Neuron (in vitro differentiated cells): ENCODE data around the gene NELL1.
"Not testable (repeated sequence)": the region's sequence is repeated elsewhere in the genome, so short reads cannot be mapped to it uniquely, and the experiment has no call there.

ENCODE experiments used
- H2AFZ ChIP-seq: one replicate; pipeline ENCODE4 v1.6.1; 2013; ENCODE audit warnings: low read depth, mild to moderate bottlenecking, inconsistent platforms, low read length, moderate library complexity
- H3K27me3 ChIP-seq: one replicate; pipeline ENCODE4 v1.6.1; 2013; ENCODE audit warnings: low read length; ENCODE audit not compliant: insufficient read depth
- H3K36me3 ChIP-seq: one replicate; pipeline ENCODE4 v1.6.1; 2013; ENCODE audit warnings: low read length; ENCODE audit not compliant: insufficient read depth
- H3K4me1 ChIP-seq: one replicate; pipeline ENCODE4 v1.6.1; 2013; ENCODE audit warnings: low read length; ENCODE audit not compliant: insufficient read depth
- H3K4me3 ChIP-seq: 2 replicates; pipeline ENCODE4 v1.5.1; 2013; ENCODE audit warnings: mild to moderate bottlenecking, low read length, moderate library complexity
- H3K9me3 ChIP-seq: one replicate; pipeline ENCODE4 v1.6.1; 2013; ENCODE audit warnings: low read length

The NELL1 gene

DNA sequence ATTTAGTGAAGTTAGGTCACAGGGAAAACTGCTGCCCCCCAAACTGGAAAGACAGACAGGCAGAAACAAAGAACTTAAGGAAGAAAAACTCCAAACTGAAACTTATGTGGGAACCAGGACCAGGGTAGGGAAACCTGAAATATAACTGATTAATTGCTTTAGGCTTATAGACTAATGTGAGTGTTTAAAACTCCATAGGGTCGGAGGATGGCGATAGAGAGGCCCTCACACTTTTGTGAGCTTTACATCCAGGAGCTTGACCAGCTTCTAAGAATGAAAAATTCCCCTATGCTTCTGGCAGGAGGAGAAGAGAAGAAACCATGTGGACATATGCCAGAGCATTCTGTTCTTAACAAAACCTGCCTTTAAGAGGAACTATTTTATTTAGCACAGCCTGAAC is 598.6 kb downstream of the NELL1 start:
- Histone ChIP-seq H3K4me3 (no peak overlapping the region), H2AFZ (no peak overlapping the region)

DNA sequence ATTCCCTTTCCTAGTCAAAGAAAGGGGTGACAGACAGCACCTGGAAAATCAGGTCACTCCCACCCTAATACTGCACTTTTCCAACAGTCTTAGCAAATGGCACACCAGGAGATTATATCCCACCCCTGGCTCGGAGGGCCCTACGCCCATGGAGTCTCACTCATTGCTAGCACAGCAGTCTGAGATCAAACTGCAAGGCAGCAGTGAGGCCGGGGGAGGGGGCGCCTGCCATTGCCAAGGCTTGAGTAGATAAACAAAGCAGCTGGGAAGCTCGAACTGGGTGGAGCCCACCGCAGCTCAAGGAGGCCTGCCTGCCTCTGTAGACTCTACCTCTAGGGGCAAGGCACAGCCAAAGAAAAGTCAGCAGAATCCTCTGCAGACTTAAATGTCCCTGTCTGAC is 602.8 kb downstream of the NELL1 start:
- H3K4me1 ChIP-seq, H3K27me3 ChIP-seq, H3K36me3 ChIP-seq, H3K9me3 ChIP-seq, H3K4me3 ChIP-seq, H2AFZ ChIP-seq: not testable (repeated sequence)

More for the DNA sequence above, 598.6 kb downstream of the NELL1 start:
- Histone ChIP-seq H3K4me1 (no peaks in the 10 kb centered on the region), H3K9me3 (no peaks in the 10 kb centered on the region), H3K27me3 (no peaks in the 10 kb centered on the region), H3K36me3 (no peaks in the 10 kb centered on the region)

DNA sequence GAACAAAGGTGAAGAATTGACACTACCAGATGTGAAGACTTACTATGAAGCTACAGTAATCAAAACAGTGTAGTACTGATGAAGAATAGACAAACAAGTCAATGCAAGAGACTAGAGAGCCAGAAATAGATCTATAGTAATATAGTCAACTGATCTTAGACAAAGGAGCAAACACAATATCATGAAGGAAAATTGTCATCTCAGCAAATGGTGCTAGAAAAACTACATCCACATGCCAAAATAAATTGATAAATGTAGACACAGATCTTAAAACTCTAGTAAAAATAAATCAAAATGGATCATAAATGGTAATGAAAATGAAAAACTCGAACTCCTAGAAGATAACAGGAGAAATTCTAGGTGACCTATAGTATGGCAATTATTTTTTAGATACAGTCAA is 609.5 kb downstream of the NELL1 start:
- no peaks in the 10 kb centered on the region for H3K27me3 ChIP-seq
- H3K4me3 ChIP-seq: no peak overlapping the region
- no peaks in the 10 kb centered on the region for H3K36me3 ChIP-seq
- H3K9me3 ChIP-seq: no peaks in the 10 kb centered on the region
- no peak overlapping the region for H2AFZ ChIP-seq
- no peaks in the 10 kb centered on the region for H3K4me1 ChIP-seq

DNA sequence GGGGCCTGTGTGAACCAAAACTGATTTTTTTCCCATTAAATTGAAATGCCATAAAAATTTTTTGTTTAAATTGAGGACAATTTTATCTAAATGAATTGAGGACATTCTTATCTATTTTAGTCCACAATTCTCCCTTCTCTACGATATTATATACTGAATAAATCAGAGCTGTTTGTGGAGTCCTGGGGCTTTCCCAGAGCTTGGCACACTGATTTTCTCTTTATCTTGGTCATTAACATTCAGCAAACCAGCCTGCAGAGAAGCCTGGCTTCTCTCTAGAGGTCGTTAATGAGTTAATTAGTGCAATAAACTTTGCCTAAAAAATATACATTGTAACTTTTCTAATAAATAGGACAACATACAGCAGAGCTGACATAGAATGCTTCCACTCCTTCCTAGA is 615.7 kb downstream of the NELL1 start:
- no peaks in the 10 kb centered on the region for H3K9me3 ChIP-seq
- H3K36me3 ChIP-seq: no peaks in the 10 kb centered on the region
- H3K4me1 ChIP-seq: no peaks in the 10 kb centered on the region
- H3K27me3 ChIP-seq: no peaks in the 10 kb centered on the region
- H2AFZ ChIP-seq: no peak overlapping the region
- no peak overlapping the region for H3K4me3 ChIP-seq

DNA sequence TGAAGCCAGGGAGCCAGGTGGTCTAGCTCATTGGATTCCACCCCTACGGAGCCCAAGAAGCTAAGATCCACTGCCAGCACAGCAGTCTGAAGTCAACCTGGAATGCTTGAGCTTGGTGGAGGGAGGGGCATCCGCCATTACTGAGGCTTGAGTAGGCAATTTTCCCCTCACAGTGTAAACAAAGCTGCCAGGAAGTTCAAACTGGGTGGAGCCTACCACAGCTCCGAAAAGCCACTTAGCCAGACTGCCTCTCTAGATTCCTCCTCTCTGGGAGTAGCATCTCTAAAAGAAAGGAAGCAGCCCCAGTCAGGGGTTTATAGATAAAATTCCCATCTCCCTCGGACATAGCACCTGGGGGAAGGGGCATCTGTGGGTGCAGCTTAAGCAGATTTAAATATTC is 620.3 kb downstream of the NELL1 start:
- Histone ChIP-seq H2AFZ (no peak overlapping the region), H3K4me1 (no peaks in the 10 kb centered on the region), H3K4me3 (no peak overlapping the region), H3K27me3 (no peaks in the 10 kb centered on the region), H3K36me3 (no peaks in the 10 kb centered on the region), H3K9me3 (no peaks in the 10 kb centered on the region)

DNA sequence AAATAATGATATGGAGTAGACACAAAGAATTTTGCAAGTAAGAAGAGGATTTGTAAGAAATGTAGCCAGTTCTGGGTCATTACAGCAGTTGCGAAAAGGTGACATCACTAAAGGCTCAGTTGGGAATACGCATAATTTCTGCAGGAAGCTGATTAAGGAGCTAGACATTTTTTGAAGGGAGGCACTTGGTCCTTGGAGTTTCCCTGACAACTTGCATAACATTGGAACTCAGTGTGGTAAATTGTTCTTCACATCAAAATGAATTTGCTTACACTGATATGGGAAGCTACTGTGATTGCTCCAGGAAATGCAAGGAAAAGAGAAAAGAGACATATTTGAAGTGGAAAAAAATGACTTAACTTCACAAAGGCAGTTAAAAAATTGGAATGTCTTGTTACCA is 626.1 kb downstream of the NELL1 start:
- Histone ChIP-seq H2AFZ (no peak overlapping the region), H3K36me3 (no peaks in the 10 kb centered on the region), H3K4me3 (no peak overlapping the region), H3K4me1 (no peaks in the 10 kb centered on the region), H3K27me3 (no peaks in the 10 kb centered on the region), H3K9me3 (no peaks in the 10 kb centered on the region)

DNA sequence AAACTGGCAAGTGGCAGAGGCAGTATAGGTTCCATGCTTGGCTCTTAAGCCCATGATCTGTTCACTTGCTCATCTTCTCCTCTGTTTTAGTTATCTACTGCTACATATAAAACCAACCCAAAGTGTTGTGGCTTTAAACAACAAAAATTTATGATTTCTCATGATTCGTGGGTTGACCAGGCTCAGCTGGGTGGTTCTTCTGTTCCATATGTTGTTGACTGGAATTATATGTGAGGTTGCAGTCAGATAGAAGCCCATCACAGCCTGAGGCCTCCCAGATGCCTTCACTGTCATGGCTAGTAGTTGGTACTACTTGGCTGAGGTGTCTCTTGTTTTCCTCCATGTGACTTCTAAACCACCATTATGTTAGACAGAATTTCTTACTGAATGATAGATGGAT is 632.6 kb downstream of the NELL1 start:
- no peak overlapping the region for H3K4me3 ChIP-seq

DNA sequence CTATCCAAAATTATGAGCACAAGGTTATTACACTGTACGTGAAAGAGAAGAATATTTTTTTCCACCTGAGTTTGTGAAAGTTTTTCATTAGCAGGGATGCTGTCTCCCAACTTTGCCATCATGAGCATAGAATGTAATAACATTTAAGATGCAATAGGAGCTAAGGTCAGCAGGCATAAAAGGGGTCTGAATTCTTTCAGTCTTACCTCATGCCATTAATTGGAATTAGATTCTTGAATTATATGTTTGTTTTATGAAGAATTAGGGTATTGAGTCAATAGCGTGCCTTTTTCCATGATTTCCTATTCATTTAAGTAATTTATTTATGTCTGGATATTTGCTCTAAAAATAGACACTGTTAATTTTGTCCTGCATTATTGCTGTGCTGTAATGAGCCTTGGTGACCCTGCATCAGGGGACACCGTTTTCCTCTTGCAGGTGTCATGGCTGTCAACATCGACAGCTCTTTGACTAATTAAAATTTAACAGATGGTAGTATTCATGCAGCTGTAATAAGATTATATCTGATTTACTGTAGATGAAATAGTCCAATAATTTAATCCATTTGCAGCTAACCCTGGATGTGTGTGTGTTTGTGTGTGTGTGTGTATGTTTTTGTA is 637.5 kb downstream of the NELL1 start:
- Histone ChIP-seq H3K9me3 (no peaks in the 10 kb centered on the region), H3K36me3 (no peaks in the 10 kb centered on the region), H3K4me1 (no peaks in the 10 kb centered on the region), H2AFZ (no peak overlapping the region), H3K27me3 (no peaks in the 10 kb centered on the region), H3K4me3 (no peak overlapping the region)

More for the DNA sequence above, 632.6 kb downstream of the NELL1 start:
- Histone ChIP-seq H3K9me3 (no peaks in the 10 kb centered on the region), H3K27me3 (no peaks in the 10 kb centered on the region), H3K4me1 (no peaks in the 10 kb centered on the region), H2AFZ (no peak overlapping the region), H3K36me3 (no peaks in the 10 kb centered on the region)

DNA sequence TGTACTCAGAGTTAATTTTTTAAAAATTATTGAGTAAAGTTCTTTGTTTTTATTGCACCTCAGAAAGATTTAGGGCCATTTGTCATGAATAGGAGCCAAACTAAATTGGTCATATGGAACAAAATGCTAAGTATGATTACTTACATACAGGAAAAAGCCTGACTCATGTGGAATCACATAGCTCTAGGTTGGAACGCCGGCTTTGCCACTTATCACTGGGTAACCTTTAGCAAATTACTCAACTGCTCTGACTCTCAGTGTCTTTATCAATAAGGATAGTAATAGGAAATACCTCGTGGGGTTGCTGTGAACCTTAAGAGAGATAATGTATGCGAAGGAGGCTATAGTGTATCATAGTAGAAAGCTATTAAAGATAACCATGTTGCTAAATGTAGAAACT is 638.5 kb downstream of the NELL1 start:
- Histone ChIP-seq H3K4me3 (no peak overlapping the region), H3K9me3 (no peaks in the 10 kb centered on the region), H3K36me3 (no peaks in the 10 kb centered on the region), H3K27me3 (no peaks in the 10 kb centered on the region), H3K4me1 (no peaks in the 10 kb centered on the region), H2AFZ (no peak overlapping the region)

DNA sequence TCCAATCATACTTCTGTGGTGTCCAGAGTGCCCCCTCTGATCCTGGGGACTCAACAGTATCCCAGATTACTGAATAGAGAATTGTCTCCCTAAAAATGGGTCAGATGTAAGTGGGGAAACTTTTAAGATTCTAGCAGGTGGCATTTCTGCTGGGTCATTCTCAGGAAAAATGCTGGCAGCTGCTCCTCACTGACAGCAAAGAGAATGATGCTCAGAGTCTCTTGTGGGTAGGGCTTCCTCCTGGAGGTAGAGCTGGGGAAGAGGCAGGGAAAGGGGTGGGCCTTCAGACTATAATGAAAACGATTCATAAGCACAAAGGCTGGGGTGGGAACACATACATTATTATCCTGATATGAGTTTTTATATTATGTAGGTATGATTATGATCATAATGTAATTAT is 647.2 kb downstream of the NELL1 start:
- H3K4me1 ChIP-seq: no peaks in the 10 kb centered on the region
- no peak overlapping the region for H3K4me3 ChIP-seq
- no peaks in the 10 kb centered on the region for H3K36me3 ChIP-seq
- H2AFZ ChIP-seq: no peak overlapping the region
- no peaks in the 10 kb centered on the region for H3K9me3 ChIP-seq
- H3K27me3 ChIP-seq: no peaks in the 10 kb centered on the region

DNA sequence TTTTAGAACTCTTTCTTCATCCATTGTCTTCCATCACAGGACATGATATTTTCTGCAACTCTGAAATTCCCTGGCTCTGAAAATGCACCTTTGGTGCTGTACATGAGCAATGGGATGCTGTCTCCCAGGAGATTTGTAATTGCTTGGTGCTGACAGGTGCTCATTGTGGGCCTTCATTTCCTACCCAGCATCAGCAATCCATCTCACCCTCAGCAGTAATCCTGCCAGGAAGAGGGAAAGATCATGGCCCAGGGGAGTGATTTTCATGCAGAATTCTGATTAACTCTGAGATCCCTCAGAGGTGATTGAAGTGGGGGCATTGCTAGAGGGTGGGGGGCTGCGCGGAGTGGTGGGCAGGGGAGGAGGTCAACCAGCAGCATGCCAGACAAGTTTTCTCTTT is 651.7 kb downstream of the NELL1 start:
- Histone ChIP-seq H3K36me3 (no peaks in the 10 kb centered on the region), H3K4me1 (no peaks in the 10 kb centered on the region), H3K4me3 (no peak overlapping the region), H3K9me3 (no peaks in the 10 kb centered on the region), H3K27me3 (no peaks in the 10 kb centered on the region), H2AFZ (no peak overlapping the region)

DNA sequence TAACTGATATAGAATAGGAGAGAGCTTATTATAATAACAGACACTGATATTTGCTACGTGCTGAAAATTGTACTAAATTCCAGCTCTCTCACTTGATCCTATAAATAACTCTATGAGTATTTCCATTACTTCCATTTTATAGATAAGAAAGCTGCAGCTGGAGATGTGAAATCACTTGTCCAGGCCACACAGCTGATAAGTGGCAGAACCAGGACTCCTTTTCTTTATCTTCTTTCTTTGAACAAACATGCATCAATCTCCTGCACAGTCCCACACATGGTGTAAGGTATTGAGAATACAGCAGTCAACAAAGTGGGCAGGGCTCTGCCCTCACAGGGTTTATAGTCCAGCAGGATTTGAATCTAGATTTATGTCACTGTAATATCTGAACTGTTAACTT is 652.1 kb downstream of the NELL1 start:
- Histone ChIP-seq H3K9me3 (no peaks in the 10 kb centered on the region), H3K27me3 (no peaks in the 10 kb centered on the region), H3K4me3 (no peak overlapping the region), H2AFZ (no peak overlapping the region), H3K4me1 (no peaks in the 10 kb centered on the region), H3K36me3 (no peaks in the 10 kb centered on the region)

DNA sequence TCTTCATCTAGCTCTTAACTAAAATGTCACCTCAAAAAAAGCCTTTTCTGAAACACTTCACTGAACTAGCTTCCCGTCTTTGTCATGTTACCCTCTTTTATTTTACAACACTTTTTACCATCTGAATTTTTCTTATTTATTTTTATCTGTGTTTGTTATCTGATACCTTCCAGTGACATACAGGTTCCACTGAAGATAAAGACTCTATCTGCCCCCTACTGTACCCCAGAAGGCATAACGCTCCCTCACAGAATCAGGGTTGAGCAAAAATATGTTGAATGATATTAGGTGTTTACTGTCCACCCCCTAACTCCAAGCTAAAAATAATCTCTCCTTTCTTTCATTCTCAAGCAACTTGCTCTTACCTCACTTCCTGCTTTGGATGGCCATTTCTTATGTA is 654.2 kb downstream of the NELL1 start:
- H2AFZ ChIP-seq: no peak overlapping the region
- no peaks in the 10 kb centered on the region for H3K27me3 ChIP-seq
- no peaks in the 10 kb centered on the region for H3K36me3 ChIP-seq
- no peak overlapping the region for H3K4me3 ChIP-seq
- H3K9me3 ChIP-seq: no peaks in the 10 kb centered on the region
- H3K4me1 ChIP-seq: no peaks in the 10 kb centered on the region

DNA sequence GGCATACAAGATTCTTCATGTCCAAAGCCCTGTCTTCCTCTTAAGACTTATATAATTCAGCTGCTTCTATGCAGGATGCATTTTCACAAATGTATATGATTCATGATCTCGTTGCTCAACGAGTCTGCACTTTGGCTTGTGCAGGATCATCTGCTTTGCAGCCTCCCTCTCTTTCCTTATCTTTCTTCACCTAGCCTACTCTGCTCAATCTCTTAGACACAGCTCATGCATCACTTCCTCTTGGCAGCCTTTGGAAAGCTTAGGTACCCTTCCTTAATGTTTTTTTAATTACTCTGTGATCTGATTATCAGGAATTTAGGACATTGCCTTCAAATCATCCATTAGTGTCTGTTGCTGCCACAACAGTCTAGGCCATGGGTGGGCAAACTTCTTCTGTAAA is 673.8 kb downstream of the NELL1 start:
- no peaks in the 10 kb centered on the region for H3K36me3 ChIP-seq
- H3K4me3 ChIP-seq: no peak overlapping the region
- H3K27me3 ChIP-seq: no peaks in the 10 kb centered on the region
- H3K4me1 ChIP-seq: no peaks in the 10 kb centered on the region
- no peak overlapping the region for H2AFZ ChIP-seq
- no peaks in the 10 kb centered on the region for H3K9me3 ChIP-seq
